ENCODE data around the gene GPATCH8. TPM values are rescaled to one million over a fixed set of nuclear protein-coding genes. Genes with fewer than 3 reads are reported as not detected.

Gene GPATCH8
- total RNA-seq, 1 experiment from 2014 or later, result 39.4 TPM

DNA sequence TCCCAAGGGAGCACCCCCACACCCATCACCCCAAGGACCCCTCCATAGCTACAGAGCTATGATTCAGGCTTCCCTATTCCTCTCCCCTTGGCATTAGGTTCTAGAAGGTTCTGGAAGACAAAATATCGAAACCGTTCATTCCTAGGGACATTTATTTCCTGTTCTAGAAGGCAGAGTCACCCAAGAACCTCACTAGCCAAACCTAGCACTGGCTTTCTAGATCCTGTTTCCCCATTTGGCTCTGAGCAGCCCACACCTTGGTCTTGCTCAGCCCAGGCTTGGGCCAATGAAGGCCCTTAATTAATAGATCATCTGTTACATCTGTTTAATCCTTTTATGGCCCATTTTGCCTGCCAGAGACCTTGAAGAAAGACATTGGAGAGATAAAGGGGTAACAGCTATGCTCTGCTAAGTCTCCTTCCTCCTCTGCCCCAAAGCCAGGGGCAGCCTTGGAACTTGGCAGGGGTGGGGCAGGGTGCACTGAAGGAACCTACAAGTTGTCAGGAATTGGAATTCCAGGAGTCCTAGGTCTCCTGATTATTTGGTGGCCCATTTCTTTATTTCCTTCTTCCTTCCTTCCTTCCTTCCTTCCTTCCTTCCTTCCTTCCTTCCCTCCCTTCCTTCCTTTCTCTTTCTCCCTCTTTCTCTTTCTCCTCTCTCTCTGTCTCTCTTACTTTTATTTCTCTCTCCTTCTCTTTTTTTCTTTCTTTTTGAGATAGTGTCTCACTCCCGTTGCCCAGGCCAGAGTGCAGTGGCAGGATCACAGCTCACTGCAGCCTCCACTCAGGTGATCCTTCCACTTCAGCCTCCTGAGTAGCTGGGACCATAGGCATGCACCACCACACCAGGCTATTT lies 45.4 kb upstream of the GPATCH8 start:
- no peak for DNase-seq
- peaks cover 58% of the 10 kb centered on the region for H3K4me1 ChIP-seq (replicated peaks; ENCODE audit: insufficient read depth)
- no peaks in the 10 kb centered on the region for H3K9me2 ChIP-seq (ENCODE audit: insufficient read depth)
- ChIA-PET POLR2A (ENCODE audit: unreplicated experiment) (interaction anchor here (0.6 kb wide), 1 partner anchor 8 kb away, joined by 9 read pairs; no protein-coding TSS in a partner anchor), CTCF (interaction anchor here (1.3 kb wide), 1 partner anchor 15 kb away, joined by 4 read pairs; no protein-coding TSS in a partner anchor)
- H3K27me3 ChIP-seq (ENCODE audit: insufficient read depth, low read depth), result no peaks in the 10 kb centered on the region
- H3K79me2 ChIP-seq (ENCODE audit: low read depth), result no peaks in the 10 kb centered on the region
- no TSS peak for BruUV-seq (replicated peaks)
- no peak overlapping the region for H3K27ac ChIP-seq
- no peak overlapping the region; the same call in 1 of the 2 replicates for H3K4me2 ChIP-seq
- no peak for TF ChIP-seq EZH2 (IDR thresholded peaks at IDR 0.05; ENCODE audit: low read depth)
- TF ChIP-seq, protein P1, sequence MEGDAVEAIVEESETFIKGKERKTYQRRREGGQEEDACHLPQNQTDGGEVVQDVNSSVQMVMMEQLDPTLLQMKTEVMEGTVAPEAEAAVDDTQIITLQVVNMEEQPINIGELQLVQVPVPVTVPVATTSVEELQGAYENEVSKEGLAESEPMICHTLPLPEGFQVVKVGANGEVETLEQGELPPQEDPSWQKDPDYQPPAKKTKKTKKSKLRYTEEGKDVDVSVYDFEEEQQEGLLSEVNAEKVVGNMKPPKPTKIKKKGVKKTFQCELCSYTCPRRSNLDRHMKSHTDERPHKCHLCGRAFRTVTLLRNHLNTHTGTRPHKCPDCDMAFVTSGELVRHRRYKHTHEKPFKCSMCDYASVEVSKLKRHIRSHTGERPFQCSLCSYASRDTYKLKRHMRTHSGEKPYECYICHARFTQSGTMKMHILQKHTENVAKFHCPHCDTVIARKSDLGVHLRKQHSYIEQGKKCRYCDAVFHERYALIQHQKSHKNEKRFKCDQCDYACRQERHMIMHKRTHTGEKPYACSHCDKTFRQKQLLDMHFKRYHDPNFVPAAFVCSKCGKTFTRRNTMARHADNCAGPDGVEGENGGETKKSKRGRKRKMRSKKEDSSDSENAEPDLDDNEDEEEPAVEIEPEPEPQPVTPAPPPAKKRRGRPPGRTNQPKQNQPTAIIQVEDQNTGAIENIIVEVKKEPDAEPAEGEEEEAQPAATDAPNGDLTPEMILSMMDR (conservative IDR thresholded peaks at IDR 0.05), result no peak
- intact Hi-C loops (cut with micrococcal nuclease; ENCODE audit: unreplicated experiment), result no loop called here
- H3K9me3 ChIP-seq (ENCODE audit: insufficient read depth, low read depth), result no peaks in the 10 kb centered on the region; the same call in 1 of the 2 replicates
- H3K4me3 ChIP-seq, result no peak overlapping the region
- peaks cover 34% of the 10 kb centered on the region for H3F3A ChIP-seq (ENCODE audit: insufficient read depth, low read depth)
- H3K36me3 ChIP-seq (ENCODE audit: low read depth), result no peaks in the 10 kb centered on the region
- H2AFZ ChIP-seq, result no peak overlapping the region
- H4K20me1 ChIP-seq (ENCODE audit: insufficient read depth), result no peaks in the 10 kb centered on the region

DNA sequence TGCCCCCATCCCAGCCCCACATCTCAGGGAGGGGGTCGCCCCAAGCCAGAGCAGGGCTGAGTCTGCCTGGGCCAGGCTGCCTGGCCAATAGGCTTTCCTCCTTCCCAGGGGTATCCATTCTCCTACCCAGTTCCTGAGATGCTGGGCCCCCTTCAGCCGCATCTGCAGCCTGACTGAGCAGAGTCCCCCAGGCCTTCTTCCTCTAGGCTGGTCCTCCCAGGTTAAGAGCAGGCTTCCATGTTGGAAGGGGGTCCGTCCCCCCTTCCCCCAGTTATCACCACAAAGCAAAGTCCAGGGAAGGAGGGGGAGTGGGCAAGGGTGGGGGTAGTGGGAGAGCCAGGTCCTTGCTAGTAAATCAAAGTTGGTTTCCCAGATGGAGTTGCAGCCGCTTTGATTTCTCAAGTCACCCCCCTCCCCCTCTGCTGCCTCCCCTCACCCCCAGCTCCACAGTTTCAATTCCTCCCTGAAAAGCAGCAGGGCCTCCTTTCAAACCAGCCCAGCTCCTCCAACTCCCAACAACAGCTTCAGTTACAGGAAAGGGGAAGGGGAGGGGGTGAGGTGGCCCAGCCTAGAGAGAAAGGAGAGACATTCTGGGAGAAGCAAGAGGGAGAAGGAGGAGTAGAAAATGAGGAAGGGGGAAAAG lies 44.5 kb upstream of the GPATCH8 start:
- Histone ChIP-seq H4K20me1 (ENCODE audit: insufficient read depth) (no peaks in the 10 kb centered on the region), H3F3A (ENCODE audit: insufficient read depth, low read depth) (peaks cover 43% of the 10 kb centered on the region), H3K4me2 (peak overlapping the region; percentile 56), H3K79me2 (ENCODE audit: low read depth) (no peaks in the 10 kb centered on the region), H3K27ac (peak overlapping the region; percentile 76), H3K27me3 (ENCODE audit: insufficient read depth, low read depth) (no peaks in the 10 kb centered on the region), H2AFZ (peak overlapping the region; percentile 73; the same call in 1 of the 2 replicates), H3K9me3 (ENCODE audit: insufficient read depth, low read depth) (no peaks in the 10 kb centered on the region; the same call in 1 of the 2 replicates), H3K9me2 (ENCODE audit: insufficient read depth) (no peaks in the 10 kb centered on the region), H3K36me3 (ENCODE audit: low read depth) (no peaks in the 10 kb centered on the region), H3K4me3 (no peak overlapping the region), H3K4me1 (replicated peaks; ENCODE audit: insufficient read depth) (peaks cover 67% of the 10 kb centered on the region)
- BruUV-seq (replicated peaks), result no TSS peak
- DNase-seq, result no peak
- ChIA-PET POLR2A (ENCODE audit: unreplicated experiment) (interaction anchor here (0.6 to 0.7 kb wide), 2 partner anchors 9 to 12 kb away, joined by 9 to 13 read pairs; no protein-coding TSS in a partner anchor), CTCF (interaction anchor here (0.6 to 1.3 kb wide), 2 partner anchors 14 kb away, joined by 3 to 4 read pairs; no protein-coding TSS in a partner anchor)
- TF ChIP-seq, protein P1 (conservative IDR thresholded peaks at IDR 0.05), result no peak
- no peak for TF ChIP-seq EZH2 (IDR thresholded peaks at IDR 0.05; ENCODE audit: low read depth)
- intact Hi-C loops (cut with micrococcal nuclease; ENCODE audit: unreplicated experiment), result no loop called here
